ENCODE measurements around the gene KRT72. TPM values are rescaled to one million over a fixed set of nuclear protein-coding genes. Genes with fewer than 3 reads are reported as not detected.

KRT72 gene
- total RNA-seq, 1 donor from 2014 or later, result not detected

- no peaks in the 10 kb centered on the region for H3K4me1 ChIP-seq
- intact Hi-C loops (cut with DNase I), result no loop called here
- no peak overlapping the region for H3K27ac ChIP-seq
- peaks cover under 1% of the 10 kb centered on the region for H3K27me3 ChIP-seq
- no peaks in the 10 kb centered on the region for H3K9me3 ChIP-seq
- no peak overlapping the region for H3K4me3 ChIP-seq
- no peaks in the 10 kb centered on the region for H3K36me3 ChIP-seq
- DNase-seq (no peak), ATAC-seq (no peak)
- no peak for TF ChIP-seq CTCF (IDR thresholded peaks at IDR 0.05)
These were observed 49.9 kb downstream of the KRT72 start for GRCh38 chr12:52551216-52551865.

- no peaks in the 10 kb centered on the region for H3K4me1 ChIP-seq
- no peaks in the 10 kb centered on the region for H3K36me3 ChIP-seq
- no peak for DNase-seq
- no peak for TF ChIP-seq CTCF (IDR thresholded peaks at IDR 0.05)
- intact Hi-C loops (cut with DNase I), result no loop called here
- ATAC-seq, result no peak
- H3K27ac ChIP-seq, result no peak overlapping the region
- no peak overlapping the region for H3K4me3 ChIP-seq
- no peaks in the 10 kb centered on the region for H3K9me3 ChIP-seq
- no peaks in the 10 kb centered on the region for H3K27me3 ChIP-seq
These were observed 55.1 kb downstream of the KRT72 start for GRCh38 chr12:52546126-52546525.

- intact Hi-C loops (cut with DNase I), result no loop called here
- TF ChIP-seq CTCF (IDR thresholded peaks at IDR 0.05), result no peak
These were observed 57.0 kb downstream of the KRT72 start for GRCh38 chr12:52543985-52544883.

GRCh38 chr12:52542785-52543318 is 58.4 kb downstream of the KRT72 start:
- Histone ChIP-seq H3K27me3 (no peaks in the 10 kb centered on the region), H3K27ac (no peak overlapping the region), H3K9me3 (no peaks in the 10 kb centered on the region), H3K36me3 (no peaks in the 10 kb centered on the region), H3K4me1 (no peaks in the 10 kb centered on the region), H3K4me3 (no peak overlapping the region)
- TF ChIP-seq CTCF (IDR thresholded peaks at IDR 0.05), result no peak
- intact Hi-C loops (cut with DNase I), result no loop called here
- ATAC-seq (no peak), DNase-seq (no peak)

More at GRCh38 chr12:52543985-52544883, 57.0 kb downstream of the KRT72 start:
- Histone ChIP-seq H3K9me3 (no peaks in the 10 kb centered on the region), H3K27ac (no peak overlapping the region), H3K4me3 (no peak overlapping the region), H3K27me3 (no peaks in the 10 kb centered on the region), H3K4me1 (no peaks in the 10 kb centered on the region), H3K36me3 (no peaks in the 10 kb centered on the region)
- ATAC-seq, result no peak
- no peak for DNase-seq

- Histone ChIP-seq H3K36me3 (no peaks in the 10 kb centered on the region), H3K9me3 (no peaks in the 10 kb centered on the region), H3K27ac (no peak overlapping the region), H3K4me1 (no peaks in the 10 kb centered on the region), H3K4me3 (no peak overlapping the region), H3K27me3 (no peaks in the 10 kb centered on the region)
- ATAC-seq (no peak), DNase-seq (no peak)
- intact Hi-C loops (cut with DNase I), result no loop called here
- no peak for TF ChIP-seq CTCF (IDR thresholded peaks at IDR 0.05)
These were observed 59.1 kb downstream of the KRT72 start for GRCh38 chr12:52542157-52542556.
